ENCODE data around the gene CFAP97. TPM values are rescaled to one million over a fixed set of nuclear protein-coding genes. Genes with fewer than 3 reads are reported as not detected.

CFAP97 gene
- total and polyA plus RNA-seq, 9 of the 15 experiments (the other 6 are each of a cell fraction or from before 2014, with no cell fraction given), result 17.3 to 57.8 (median 44.4) TPM

- no peak for TF ChIP-seq ZNF449 (CRISPR knock-in tag; IDR thresholded peaks at IDR 0.05)
- no peak for TF ChIP-seq RUNX1 (IDR thresholded peaks at IDR 0.05; ENCODE audit: low read depth)
- TF ChIP-seq NFYB (IDR thresholded peaks at IDR 0.05; ENCODE audit: extremely low read depth, insufficient read length), result no peak
- no peak for TF ChIP-seq ZNF184 (CRISPR knock-in tag; IDR thresholded peaks at IDR 0.05)
- TF ChIP-seq NR4A1 (CRISPR knock-in tag; IDR thresholded peaks at IDR 0.05), result no peak
- TF ChIP-seq NR4A1 (tag; IDR thresholded peaks at IDR 0.05), result peak; percentile 59; the same call in 1 of the 2 replicates
- no peak for TF ChIP-seq SMAD1 (IDR thresholded peaks at IDR 0.05; ENCODE audit: low read depth, low read length, partially characterized antibody)
- peak in 1 of 3 experiments; percentile 10; a peak in 1 of 6 replicates for TF ChIP-seq CTCF (IDR thresholded peaks at IDR 0.05 in 2 of 3, conservative IDR thresholded peaks at IDR 0.05 in 1 of 3; ENCODE audit: insufficient read depth in 2 of 3, low read depth in 1 of 3, low read length in 3 of 3)
- no peak for TF ChIP-seq RAD21 (CRISPR knock-in tag; conservative IDR thresholded peaks at IDR 0.05 in 1 of 2, IDR thresholded peaks at IDR 0.05 in 1 of 2)
- TF ChIP-seq CHCHD3 (CRISPR knock-in tag; IDR thresholded peaks at IDR 0.05), result no peak; the same call in 1 of the 2 replicates
- no peak for TF ChIP-seq ZFP36 (IDR thresholded peaks at IDR 0.05; ENCODE audit: low read depth, low read length, partially characterized antibody)
- no peak for TF ChIP-seq POLR2AphosphoS2 (IDR thresholded peaks at IDR 0.05; ENCODE audit: low read length)
- peak; percentile 73 for TF ChIP-seq POLR2AphosphoS5 (IDR thresholded peaks at IDR 0.05; ENCODE audit: control insufficient read depth, insufficient read depth, low read depth, low read length)
- TF ChIP-seq, protein P1, sequence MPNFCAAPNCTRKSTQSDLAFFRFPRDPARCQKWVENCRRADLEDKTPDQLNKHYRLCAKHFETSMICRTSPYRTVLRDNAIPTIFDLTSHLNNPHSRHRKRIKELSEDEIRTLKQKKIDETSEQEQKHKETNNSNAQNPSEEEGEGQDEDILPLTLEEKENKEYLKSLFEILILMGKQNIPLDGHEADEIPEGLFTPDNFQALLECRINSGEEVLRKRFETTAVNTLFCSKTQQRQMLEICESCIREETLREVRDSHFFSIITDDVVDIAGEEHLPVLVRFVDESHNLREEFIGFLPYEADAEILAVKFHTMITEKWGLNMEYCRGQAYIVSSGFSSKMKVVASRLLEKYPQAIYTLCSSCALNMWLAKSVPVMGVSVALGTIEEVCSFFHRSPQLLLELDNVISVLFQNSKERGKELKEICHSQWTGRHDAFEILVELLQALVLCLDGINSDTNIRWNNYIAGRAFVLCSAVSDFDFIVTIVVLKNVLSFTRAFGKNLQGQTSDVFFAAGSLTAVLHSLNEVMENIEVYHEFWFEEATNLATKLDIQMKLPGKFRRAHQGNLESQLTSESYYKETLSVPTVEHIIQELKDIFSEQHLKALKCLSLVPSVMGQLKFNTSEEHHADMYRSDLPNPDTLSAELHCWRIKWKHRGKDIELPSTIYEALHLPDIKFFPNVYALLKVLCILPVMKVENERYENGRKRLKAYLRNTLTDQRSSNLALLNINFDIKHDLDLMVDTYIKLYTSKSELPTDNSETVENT (CRISPR knock-in tag; IDR thresholded peaks at IDR 0.05), result peak; percentile 16; the same call in 1 of the 2 replicates
- TF ChIP-seq HEY1 (CRISPR knock-in tag; IDR thresholded peaks at IDR 0.05; ENCODE audit: borderline replicate concordance), result no peak
- peak; percentile 61 for TF ChIP-seq RB1 (IDR thresholded peaks at IDR 0.05; ENCODE audit: low read depth)
- TF ChIP-seq C11orf30 (IDR thresholded peaks at IDR 0.05; ENCODE audit: low read depth), result no peak
- TF ChIP-seq KLF16 (IDR thresholded peaks at IDR 0.05), result no peak
- no peak for TF ChIP-seq SMARCA5 (IDR thresholded peaks at IDR 0.05)
- TF ChIP-seq VEZF1 (CRISPR knock-in tag; IDR thresholded peaks at IDR 0.05), result peak; percentile 98
- no peak for TF ChIP-seq KAT2B (IDR thresholded peaks at IDR 0.05; ENCODE audit: low read depth, low read length)
Observed at GRCh38 chr4:185203486-185204237, at the start of gene CFAP97 (continued).
